PC-3 (cell line): Measurements from ENCODE around the gene RIMBP2. TPM values are rescaled to one million over a fixed set of nuclear protein-coding genes. Genes with fewer than 3 reads are reported as not detected.

Source experiments
- ATAC-seq: fragments of 200-7000 bp; cut with Tn5 transposase; 2 replicates; pipeline ENCODE4 v1.9.1; 2020; ENCODE audit warnings: mild to moderate bottlenecking, moderate library complexity
- BruUV-seq: library from RNA; stranded (reverse); fragments of 400-500 nt; replicated peaks from 2 replicates; lab custom pipeline; 2021; lab: Mats Ljungman, UMichigan
- CTCF ChIA-PET: fragments of 300-600 bp; sonication (Branson Sonifier 250); formaldehyde crosslinking; loops from one replicate; lab custom pipeline; 2022; ENCODE audit warnings: antibody characterized with exemption; lab: Charles Lee
- POLR2A ChIA-PET: fragments of 300-600 bp; sonication (Branson Sonifier 250); formaldehyde crosslinking; loops from one replicate; lab custom pipeline; 2022; ENCODE audit warnings: antibody characterized with exemption; ENCODE audit not compliant: unreplicated experiment; lab: Charles Lee
- DNase-seq: peaks from one replicate; pipeline ENCODE4 v3.0.0-alpha.2; 2015
- H2AFZ ChIP-seq: fragments of 300-600 bp; sonication (generic); 2 replicates; pipeline ENCODE4 v1.6.0; 2016; ENCODE audit warnings: antibody characterized with exemption, low read length
- H3F3A ChIP-seq: fragments of 300-600 bp; sonication (generic); one replicate; pipeline ENCODE4 v1.6.0; 2017; ENCODE audit warnings: antibody characterized with exemption, low read length, control low read depth, mild to moderate bottlenecking; ENCODE audit not compliant: unreplicated experiment
- H3K27ac ChIP-seq: fragments of 300-600 bp; sonication (generic); 2 replicates; pipeline ENCODE4 v1.5.1; 2016; ENCODE audit warnings: mild to moderate bottlenecking, low read length
- H3K27me3 ChIP-seq: fragments of 300-600 bp; sonication (generic); 2 replicates; pipeline ENCODE4 v1.6.1; 2016; ENCODE audit warnings: low read length, mixed read lengths
- H3K36me3 ChIP-seq: fragments of 300-600 bp; sonication (generic); 2 replicates; pipeline ENCODE4 v1.6.1; 2016; ENCODE audit warnings: low read depth, mixed run types, low read length, mixed read lengths
- H3K4me1 ChIP-seq: fragments of 300-600 bp; sonication (generic); 2 replicates; pipeline ENCODE4 v1.5.1; 2016; ENCODE audit warnings: low read length; ENCODE audit not compliant: insufficient read depth
- H3K4me2 ChIP-seq: fragments of 300-600 bp; sonication (generic); 2 replicates; pipeline ENCODE4 v1.6.0; 2016; ENCODE audit warnings: low read length
- H3K4me3 ChIP-seq: fragments of 300-600 bp; sonication (generic); 2 replicates; pipeline ENCODE4 v1.5.1; 2016; ENCODE audit warnings: mild to moderate bottlenecking, low read length, mixed read lengths
- H3K79me2 ChIP-seq: fragments of 300-600 bp; sonication (generic); 2 replicates; pipeline ENCODE4 v1.6.1; 2017; ENCODE audit warnings: low read length, mixed read lengths
- H3K9ac ChIP-seq: fragments of 300-600 bp; sonication (generic); 2 replicates; pipeline ENCODE4 v1.6.0; 2016; ENCODE audit warnings: mild to moderate bottlenecking, low read length
- H3K9me2 ChIP-seq: fragments of 300-600 bp; sonication (generic); replicated peaks from 2 replicates; pipeline ENCODE4 v1.6.1; 2016; ENCODE audit warnings: mixed run types, low read length, mixed read lengths
- H3K9me3 ChIP-seq: fragments of 300-600 bp; sonication (generic); 2 replicates; pipeline ENCODE4 v1.6.1; 2016; ENCODE audit warnings: low read length, mixed read lengths
- H4K20me1 ChIP-seq: fragments of 300-600 bp; sonication (generic); 2 replicates; pipeline ENCODE4 v1.6.1; 2016; ENCODE audit warnings: low read length, mixed read lengths
- EZH2 ChIP-seq: fragments of 300-600 bp; sonication (generic); IDR thresholded peaks from one replicate; pipeline ENCODE4 v1.6.1; 2017; ENCODE audit warnings: antibody characterized with exemption, mild to moderate bottlenecking, low read length; ENCODE audit not compliant: unreplicated experiment
- EZH2phosphoT487 ChIP-seq: fragments of 300-600 bp; sonication (generic); IDR thresholded peaks from 2 replicates; pipeline ENCODE4 v1.6.1; 2018; ENCODE audit warnings: mild to moderate bottlenecking, antibody characterized with exemption, low read length, borderline replicate concordance
- intact Hi-C: fragments of 100-400 bp; cut with micrococcal nuclease; formaldehyde crosslinking; loops from 2 replicates; pipeline ENCODE4 v1.9.0; 2023
- total RNA-seq: library from RNA; depleted of rRNA; stranded (reverse); fragments of >200 nt; gene quantifications from 2 replicates; pipeline ENCODE4 v1.2.3, GENCODE V29; 2014
- TF ChIP-seq, protein P1 (sequence below): fragments of 300-600 bp; sonication (generic); conservative IDR thresholded peaks from 2 replicates; pipeline ENCODE4 v1.5.1; 2017; ENCODE audit warnings: antibody characterized with exemption, low read depth, mild to moderate bottlenecking, low read length

Gene RIMBP2
- total RNA-seq, 1 experiment from 2014 or later: not detected

DNA sequence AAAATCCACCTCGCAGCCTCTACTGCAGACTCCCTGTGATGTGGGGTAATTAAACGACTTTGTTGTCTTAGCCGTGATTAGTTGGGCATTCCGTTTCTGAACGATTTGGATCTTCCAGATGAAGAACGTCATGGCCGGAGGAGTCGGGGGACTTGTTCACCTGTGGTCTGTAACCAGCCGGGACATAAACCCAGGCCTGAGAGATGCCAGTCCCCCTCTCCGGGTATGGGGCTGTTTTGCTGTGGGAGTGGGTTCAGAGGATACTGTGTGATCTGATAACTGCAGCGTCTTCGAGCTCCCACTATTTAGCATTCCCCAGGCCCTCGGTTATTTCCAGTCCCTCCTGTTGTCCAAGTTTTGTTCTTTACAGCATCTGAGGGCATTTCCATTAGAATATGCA is 282.3 kb downstream of the RIMBP2 start:
- Histone ChIP-seq H3K4me2 (no peak overlapping the region), H2AFZ (no peak overlapping the region), H3K79me2 (no peaks in the 10 kb centered on the region), H3K4me1 (no peaks in the 10 kb centered on the region), H3K4me3 (no peak overlapping the region), H3K9ac (no peak overlapping the region), H3K9me2 (no peaks in the 10 kb centered on the region), H4K20me1 (no peaks in the 10 kb centered on the region), H3K9me3 (no peaks in the 10 kb centered on the region), H3K27me3 (no peaks in the 10 kb centered on the region), H3F3A (no peaks in the 10 kb centered on the region), H3K27ac (no peak overlapping the region), H3K36me3 (no peaks in the 10 kb centered on the region)
- CTCF ChIA-PET: no interaction called here
- TF ChIP-seq EZH2 (no peak), EZH2phosphoT487 (no peak)
- TF ChIP-seq, protein P1, sequence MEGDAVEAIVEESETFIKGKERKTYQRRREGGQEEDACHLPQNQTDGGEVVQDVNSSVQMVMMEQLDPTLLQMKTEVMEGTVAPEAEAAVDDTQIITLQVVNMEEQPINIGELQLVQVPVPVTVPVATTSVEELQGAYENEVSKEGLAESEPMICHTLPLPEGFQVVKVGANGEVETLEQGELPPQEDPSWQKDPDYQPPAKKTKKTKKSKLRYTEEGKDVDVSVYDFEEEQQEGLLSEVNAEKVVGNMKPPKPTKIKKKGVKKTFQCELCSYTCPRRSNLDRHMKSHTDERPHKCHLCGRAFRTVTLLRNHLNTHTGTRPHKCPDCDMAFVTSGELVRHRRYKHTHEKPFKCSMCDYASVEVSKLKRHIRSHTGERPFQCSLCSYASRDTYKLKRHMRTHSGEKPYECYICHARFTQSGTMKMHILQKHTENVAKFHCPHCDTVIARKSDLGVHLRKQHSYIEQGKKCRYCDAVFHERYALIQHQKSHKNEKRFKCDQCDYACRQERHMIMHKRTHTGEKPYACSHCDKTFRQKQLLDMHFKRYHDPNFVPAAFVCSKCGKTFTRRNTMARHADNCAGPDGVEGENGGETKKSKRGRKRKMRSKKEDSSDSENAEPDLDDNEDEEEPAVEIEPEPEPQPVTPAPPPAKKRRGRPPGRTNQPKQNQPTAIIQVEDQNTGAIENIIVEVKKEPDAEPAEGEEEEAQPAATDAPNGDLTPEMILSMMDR: no peak
- ATAC-seq (no peak), DNase-seq (no peak)
- POLR2A ChIA-PET: no interaction called here
- BruUV-seq: no TSS peak
- intact Hi-C loops: no loop called here

DNA sequence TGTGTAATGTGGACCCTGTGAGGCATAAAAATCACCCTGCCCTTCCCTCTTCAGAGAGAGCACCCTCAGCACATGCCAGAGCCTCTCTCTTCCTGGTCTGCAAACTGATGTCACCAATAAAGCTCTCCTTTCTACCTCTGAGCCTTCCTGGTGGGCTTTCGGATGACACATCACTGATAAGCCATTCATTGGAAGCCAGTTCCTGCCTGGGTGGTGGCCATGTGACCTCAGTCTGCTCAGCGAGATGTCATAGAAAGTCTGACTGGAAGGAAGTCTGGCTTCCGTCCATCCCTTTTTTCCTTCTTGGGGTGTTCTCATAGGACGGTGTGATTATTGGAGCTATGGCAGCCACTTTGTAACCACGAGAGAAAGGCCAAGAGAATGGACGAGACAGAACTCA is 282.7 kb downstream of the RIMBP2 start:
- intact Hi-C loops: no loop called here
- Histone ChIP-seq H3K9me3 (no peaks in the 10 kb centered on the region), H3K79me2 (no peaks in the 10 kb centered on the region), H4K20me1 (no peaks in the 10 kb centered on the region), H3K9ac (no peak overlapping the region), H3K4me2 (no peak overlapping the region), H3K27me3 (no peaks in the 10 kb centered on the region), H3K4me1 (no peaks in the 10 kb centered on the region), H3K9me2 (no peaks in the 10 kb centered on the region), H3K4me3 (no peak overlapping the region), H2AFZ (no peak overlapping the region), H3K36me3 (no peaks in the 10 kb centered on the region), H3K27ac (no peak overlapping the region), H3F3A (no peaks in the 10 kb centered on the region)
- DNase-seq (no peak), ATAC-seq (no peak)
- ChIA-PET POLR2A (no interaction called here), CTCF (no interaction called here)
- TF ChIP-seq EZH2phosphoT487 (no peak), EZH2 (no peak)
- TF ChIP-seq, protein P1: no peak
- BruUV-seq: no TSS peak

DNA sequence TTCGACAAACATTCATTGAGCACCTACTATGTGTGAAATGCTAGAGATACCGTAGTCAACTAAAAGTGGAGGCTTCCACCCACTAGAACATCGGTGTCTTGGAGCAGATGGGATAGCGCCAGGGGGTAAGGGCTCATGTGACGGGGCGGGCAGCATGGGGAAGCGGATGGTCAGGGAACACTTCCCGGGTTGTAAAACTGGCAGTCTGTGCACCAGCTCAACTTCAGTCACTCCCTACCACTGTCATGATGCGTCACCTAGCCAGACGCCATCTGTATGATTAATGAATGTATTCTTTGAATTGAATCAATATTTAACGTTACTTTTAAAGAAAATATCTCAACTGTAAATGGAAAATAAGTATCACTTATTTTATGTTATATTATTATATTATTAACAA is 284.9 kb downstream of the RIMBP2 start:
- BruUV-seq: no TSS peak
- H3K79me2 ChIP-seq: no peaks in the 10 kb centered on the region
- H3K4me2 ChIP-seq: no peak overlapping the region
- H3K27ac ChIP-seq: no peak overlapping the region
- CTCF ChIA-PET: no interaction called here
- no peaks in the 10 kb centered on the region for H3K36me3 ChIP-seq
- H3K9me2 ChIP-seq: no peaks in the 10 kb centered on the region
- ATAC-seq: no peak
- TF ChIP-seq, protein P1: no peak
- TF ChIP-seq EZH2 (no peak), EZH2phosphoT487 (no peak)
- H3K27me3 ChIP-seq: no peaks in the 10 kb centered on the region
- H3K9me3 ChIP-seq: no peaks in the 10 kb centered on the region
- no peak overlapping the region for H3K4me3 ChIP-seq
- no peak overlapping the region for H2AFZ ChIP-seq
- H3K9ac ChIP-seq: no peak overlapping the region
- no peaks in the 10 kb centered on the region for H3K4me1 ChIP-seq
- H3F3A ChIP-seq: no peaks in the 10 kb centered on the region
- POLR2A ChIA-PET: no interaction called here
- no peak for DNase-seq
- no peaks in the 10 kb centered on the region for H4K20me1 ChIP-seq
- intact Hi-C loops: no loop called here
